ENCODE measurements around the gene XCL2. TPM values are rescaled to one million over a fixed set of nuclear protein-coding genes. Genes with fewer than 3 reads are reported as not detected.

XCL2 gene
- total RNA-seq, 4 donors from 2014 or later, result not detected

GRCh38 chr1:168555508-168556046 is 11.8 kb upstream of the XCL2 start:
- H3K9me3 ChIP-seq, result no peaks in the 10 kb centered on the region
- no peak for TF ChIP-seq POLR2A (IDR thresholded peaks at IDR 0.05)
- TF ChIP-seq EP300 (IDR thresholded peaks at IDR 0.05), result no peak
- no peak for TF ChIP-seq CTCF (IDR thresholded peaks at IDR 0.05)
- no peaks in the 10 kb centered on the region for H3K4me1 ChIP-seq
- H3K27ac ChIP-seq, result no peak overlapping the region
- no peaks in the 10 kb centered on the region for H3K36me3 ChIP-seq
- WGBS, 2 donors, result 42 to 55% methylated on average over 3 of the region's 3 CpGs
- H3K27me3 ChIP-seq, result no peaks in the 10 kb centered on the region
- DNase-seq (ENCODE audit: low spot score in 2 of 2), result no peak
- H3K4me3 ChIP-seq, result no peak overlapping the region

GRCh38 chr1:168554603-168555483 is 11.0 kb upstream of the XCL2 start:
- no peak overlapping the region for H3K4me3 ChIP-seq
- TF ChIP-seq POLR2A (IDR thresholded peaks at IDR 0.05), result no peak
- no peak for TF ChIP-seq CTCF (IDR thresholded peaks at IDR 0.05)
- no peak for TF ChIP-seq EP300 (IDR thresholded peaks at IDR 0.05)

GRCh38 chr1:168553680-168554553 is 10.1 kb upstream of the XCL2 start:
- no peak for DNase-seq (ENCODE audit: low spot score in 2 of 2)
- Histone ChIP-seq H3K4me1 (no peaks in the 10 kb centered on the region), H3K9me3 (peaks cover 0 to 8% (median 0%) of the 10 kb centered on the region in 4 donors), H3K4me3 (no peak overlapping the region), H3K27me3 (no peaks in the 10 kb centered on the region), H3K36me3 (no peaks in the 10 kb centered on the region), H3K27ac (no peak overlapping the region)
- no peak for TF ChIP-seq EP300 (IDR thresholded peaks at IDR 0.05)
- TF ChIP-seq CTCF (IDR thresholded peaks at IDR 0.05), result no peak
- no peak for TF ChIP-seq POLR2A (IDR thresholded peaks at IDR 0.05)
- 52 to 53% methylated on average over 5 of the region's 5 CpGs for WGBS, 2 donors

More at GRCh38 chr1:168554603-168555483, 11.0 kb upstream of the XCL2 start:
- Histone ChIP-seq H3K36me3 (no peaks in the 10 kb centered on the region), H3K27me3 (no peaks in the 10 kb centered on the region), H3K4me1 (no peaks in the 10 kb centered on the region), H3K27ac (no peak overlapping the region), H3K9me3 (no peaks in the 10 kb centered on the region)
- WGBS, 2 donors, result 83 to 85% methylated on average over 5 of the region's 5 CpGs
- no peak for DNase-seq (ENCODE audit: low spot score in 2 of 2)

- H3K27me3 ChIP-seq, result no peaks in the 10 kb centered on the region
- peaks cover 0 to 8% (median 0%) of the 10 kb centered on the region in 4 donors for H3K9me3 ChIP-seq
- no peak overlapping the region for H3K27ac ChIP-seq
- WGBS, 2 donors, result 86 to 88% methylated on average over 6 of the region's 6 CpGs
- no peaks in the 10 kb centered on the region for H3K36me3 ChIP-seq
- DNase-seq (ENCODE audit: low spot score in 2 of 2), result no peak
- no peak overlapping the region for H3K4me3 ChIP-seq
- no peaks in the 10 kb centered on the region for H3K4me1 ChIP-seq
- TF ChIP-seq CTCF (IDR thresholded peaks at IDR 0.05) (no peak), EP300 (IDR thresholded peaks at IDR 0.05) (no peak), POLR2A (IDR thresholded peaks at IDR 0.05) (no peak)
These were observed 9.2 kb upstream of the XCL2 start for GRCh38 chr1:168552961-168553360.
